Loucy (cell line): ENCODE measurements around the gene DCDC2.

Source experiments
- H2AFZ ChIP-seq: fragments of 200-600 bp; sonication (generic); 2 replicates; pipeline ENCODE4 v1.6.0; 2016; ENCODE audit warnings: antibody characterized with exemption, mild to moderate bottlenecking, low read length, moderate library complexity
- H3F3A ChIP-seq: fragments of 200-600 bp; 2 replicates; pipeline ENCODE4 v1.6.0; 2016; ENCODE audit warnings: antibody characterized with exemption, low read depth, mild to moderate bottlenecking
- H3K27me3 ChIP-seq: fragments of 200-600 bp; sonication (generic); 2 replicates; pipeline ENCODE4 v1.6.1; 2014; ENCODE audit warnings: low read length, mild to moderate bottlenecking; ENCODE audit not compliant: insufficient read depth, poor library complexity, severe bottlenecking
- H3K36me3 ChIP-seq: fragments of 200-600 bp; sonication (generic); 2 replicates; pipeline ENCODE4 v1.6.1; 2016; ENCODE audit warnings: low read length; ENCODE audit not compliant: insufficient read depth
- H3K4me1 ChIP-seq: fragments of 200-600 bp; sonication (generic); 2 replicates; pipeline ENCODE4 v1.5.1; 2014; ENCODE audit warnings: low read length, mild to moderate bottlenecking; ENCODE audit not compliant: insufficient read depth, poor library complexity, severe bottlenecking
- H3K4me2 ChIP-seq: fragments of 200-600 bp; sonication (generic); 2 replicates; pipeline ENCODE4 v1.6.0; 2014; ENCODE audit warnings: antibody characterized with exemption, low read length, low read depth, mild to moderate bottlenecking; ENCODE audit not compliant: poor library complexity, severe bottlenecking
- H3K4me3 ChIP-seq: fragments of 200-600 bp; sonication (generic); 2 replicates; pipeline ENCODE4 v1.5.1; 2014; ENCODE audit warnings: low read length, mild to moderate bottlenecking, mixed read lengths; ENCODE audit not compliant: poor library complexity, severe bottlenecking
- H3K79me2 ChIP-seq: fragments of 200-600 bp; sonication (generic); 2 replicates; pipeline ENCODE4 v1.6.1; 2014; ENCODE audit warnings: low read length; ENCODE audit not compliant: insufficient read depth
- H3K9ac ChIP-seq: fragments of 200-600 bp; sonication (generic); 2 replicates; pipeline ENCODE4 v1.6.0; 2014; ENCODE audit warnings: mild to moderate bottlenecking, low read depth, low read length, moderate library complexity; ENCODE audit not compliant: poor library complexity, severe bottlenecking
- H3K9me2 ChIP-seq: fragments of 200-600 bp; sonication (generic); replicated peaks from 2 replicates; pipeline ENCODE4 v1.6.1; 2016; ENCODE audit warnings: low read depth, low read length, mixed read lengths
- H3K9me3 ChIP-seq: fragments of 200-600 bp; sonication (generic); 2 replicates; pipeline ENCODE4 v1.6.1; 2014; ENCODE audit warnings: mild to moderate bottlenecking, antibody characterized with exemption, low read length, low read depth; ENCODE audit not compliant: insufficient read depth
- H4K20me1 ChIP-seq: fragments of 200-600 bp; sonication (generic); 2 replicates; pipeline ENCODE4 v1.6.0; 2014; ENCODE audit warnings: antibody characterized with exemption, low read length, mild to moderate bottlenecking; ENCODE audit not compliant: insufficient read depth, poor library complexity, severe bottlenecking
- EZH2phosphoT487 ChIP-seq: fragments of 200-600 bp; IDR thresholded peaks from 2 replicates; pipeline ENCODE4 v1.6.1; 2018; ENCODE audit warnings: antibody characterized with exemption, mild to moderate bottlenecking, moderate library complexity, borderline replicate concordance
- TF ChIP-seq, protein P1 (sequence below): fragments of 200-600 bp; sonication (generic); conservative IDR thresholded peaks from 2 replicates; pipeline ENCODE4 v1.5.1; 2014; ENCODE audit warnings: mild to moderate bottlenecking, antibody characterized with exemption, low read length

Gene DCDC2

GRCh38 chr6:24148154-24148570, 209.7 kb downstream of the DCDC2 start:
- Histone ChIP-seq H2AFZ (no peak overlapping the region), H3K79me2 (no peaks in the 10 kb centered on the region), H3K4me2 (no peak overlapping the region), H3K4me1 (no peaks in the 10 kb centered on the region), H3K9ac (no peak overlapping the region), H3K27me3 (no peaks in the 10 kb centered on the region), H3K9me2 (no peaks in the 10 kb centered on the region), H3K36me3 (no peaks in the 10 kb centered on the region), H3K9me3 (no peaks in the 10 kb centered on the region), H3K4me3 (no peak overlapping the region), H4K20me1 (no peaks in the 10 kb centered on the region), H3F3A (no peaks in the 10 kb centered on the region)
- TF ChIP-seq, protein P1, sequence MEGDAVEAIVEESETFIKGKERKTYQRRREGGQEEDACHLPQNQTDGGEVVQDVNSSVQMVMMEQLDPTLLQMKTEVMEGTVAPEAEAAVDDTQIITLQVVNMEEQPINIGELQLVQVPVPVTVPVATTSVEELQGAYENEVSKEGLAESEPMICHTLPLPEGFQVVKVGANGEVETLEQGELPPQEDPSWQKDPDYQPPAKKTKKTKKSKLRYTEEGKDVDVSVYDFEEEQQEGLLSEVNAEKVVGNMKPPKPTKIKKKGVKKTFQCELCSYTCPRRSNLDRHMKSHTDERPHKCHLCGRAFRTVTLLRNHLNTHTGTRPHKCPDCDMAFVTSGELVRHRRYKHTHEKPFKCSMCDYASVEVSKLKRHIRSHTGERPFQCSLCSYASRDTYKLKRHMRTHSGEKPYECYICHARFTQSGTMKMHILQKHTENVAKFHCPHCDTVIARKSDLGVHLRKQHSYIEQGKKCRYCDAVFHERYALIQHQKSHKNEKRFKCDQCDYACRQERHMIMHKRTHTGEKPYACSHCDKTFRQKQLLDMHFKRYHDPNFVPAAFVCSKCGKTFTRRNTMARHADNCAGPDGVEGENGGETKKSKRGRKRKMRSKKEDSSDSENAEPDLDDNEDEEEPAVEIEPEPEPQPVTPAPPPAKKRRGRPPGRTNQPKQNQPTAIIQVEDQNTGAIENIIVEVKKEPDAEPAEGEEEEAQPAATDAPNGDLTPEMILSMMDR: no peak
- no peak for TF ChIP-seq EZH2phosphoT487

- no peak for TF ChIP-seq EZH2phosphoT487
- TF ChIP-seq, protein P1: no peak
- Histone ChIP-seq H3K4me2 (no peak overlapping the region), H3K4me1 (no peaks in the 10 kb centered on the region), H3K9me3 (no peaks in the 10 kb centered on the region), H3K4me3 (no peak overlapping the region), H3K79me2 (no peaks in the 10 kb centered on the region), H3K36me3 (no peaks in the 10 kb centered on the region), H2AFZ (no peak overlapping the region), H3F3A (no peaks in the 10 kb centered on the region), H4K20me1 (no peaks in the 10 kb centered on the region), H3K9ac (no peak overlapping the region), H3K27me3 (no peaks in the 10 kb centered on the region), H3K9me2 (no peaks in the 10 kb centered on the region)
Observed at GRCh38 chr6:24147511-24148153, 210.2 kb downstream of the DCDC2 start.

DNA sequence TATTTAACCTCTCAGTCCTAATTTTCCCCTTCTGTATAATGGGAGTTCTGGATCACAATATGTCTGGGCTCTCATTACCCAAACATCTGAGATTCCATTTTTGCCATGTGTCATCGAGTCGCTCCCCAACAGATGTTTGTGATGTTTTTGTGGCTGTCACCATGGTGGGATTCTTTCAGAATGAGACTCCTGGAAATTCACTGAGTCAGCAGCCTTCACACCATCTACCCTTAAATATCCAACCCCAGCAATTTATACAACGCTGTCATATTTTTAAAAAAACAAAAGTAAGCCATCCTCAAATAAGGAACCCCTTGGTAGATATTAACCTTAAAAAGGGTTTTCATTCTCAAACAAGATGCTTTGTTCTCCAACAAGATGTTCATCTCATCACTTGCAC, 211.0 kb downstream of the DCDC2 start:
- no peak for TF ChIP-seq EZH2phosphoT487
- TF ChIP-seq, protein P1: no peak
- no peak overlapping the region for H3K4me3 ChIP-seq
- H2AFZ ChIP-seq: no peak overlapping the region
- no peaks in the 10 kb centered on the region for H3K36me3 ChIP-seq
- no peak overlapping the region for H3K4me2 ChIP-seq
- H3K9me2 ChIP-seq: no peaks in the 10 kb centered on the region
- no peaks in the 10 kb centered on the region for H3K27me3 ChIP-seq
- H3K9ac ChIP-seq: no peak overlapping the region
- no peaks in the 10 kb centered on the region for H4K20me1 ChIP-seq
- no peaks in the 10 kb centered on the region for H3K79me2 ChIP-seq
- H3K9me3 ChIP-seq: no peaks in the 10 kb centered on the region
- H3K4me1 ChIP-seq: no peaks in the 10 kb centered on the region
- H3F3A ChIP-seq: no peaks in the 10 kb centered on the region
